Loucy (cell line): ENCODE measurements around the gene DCLRE1C.

Experiments
- EZH2phosphoT487 ChIP-seq: fragments of 200-600 bp; IDR thresholded peaks from 2 replicates; pipeline ENCODE4 v1.6.1; 2018; ENCODE audit warnings: antibody characterized with exemption, mild to moderate bottlenecking, moderate library complexity, borderline replicate concordance
- TF ChIP-seq, protein P1 (sequence below): fragments of 200-600 bp; sonication (generic); conservative IDR thresholded peaks from 2 replicates; pipeline ENCODE4 v1.5.1; 2014; ENCODE audit warnings: mild to moderate bottlenecking, antibody characterized with exemption, low read length

DNA sequence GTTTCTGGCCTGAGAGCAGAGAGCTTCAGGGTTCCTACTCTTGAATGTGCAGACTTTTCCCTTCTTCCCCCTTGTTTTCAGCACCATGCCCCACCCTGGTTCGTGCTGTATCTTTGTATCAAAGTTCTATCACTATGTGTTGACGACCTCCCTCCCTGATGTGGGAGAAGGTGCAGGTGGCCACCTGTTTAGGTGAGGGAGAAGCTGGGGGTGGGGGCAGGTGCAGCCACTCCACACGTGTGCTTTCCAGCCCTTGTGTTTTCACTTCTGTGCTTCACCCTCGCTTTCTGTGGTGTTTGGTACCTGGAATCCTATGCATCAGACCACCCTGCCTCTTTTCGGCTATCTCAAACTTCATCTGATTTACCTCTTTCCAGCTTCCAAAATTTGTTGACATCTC is 94.9 kb downstream of the DCLRE1C start:
- TF ChIP-seq, protein P1, sequence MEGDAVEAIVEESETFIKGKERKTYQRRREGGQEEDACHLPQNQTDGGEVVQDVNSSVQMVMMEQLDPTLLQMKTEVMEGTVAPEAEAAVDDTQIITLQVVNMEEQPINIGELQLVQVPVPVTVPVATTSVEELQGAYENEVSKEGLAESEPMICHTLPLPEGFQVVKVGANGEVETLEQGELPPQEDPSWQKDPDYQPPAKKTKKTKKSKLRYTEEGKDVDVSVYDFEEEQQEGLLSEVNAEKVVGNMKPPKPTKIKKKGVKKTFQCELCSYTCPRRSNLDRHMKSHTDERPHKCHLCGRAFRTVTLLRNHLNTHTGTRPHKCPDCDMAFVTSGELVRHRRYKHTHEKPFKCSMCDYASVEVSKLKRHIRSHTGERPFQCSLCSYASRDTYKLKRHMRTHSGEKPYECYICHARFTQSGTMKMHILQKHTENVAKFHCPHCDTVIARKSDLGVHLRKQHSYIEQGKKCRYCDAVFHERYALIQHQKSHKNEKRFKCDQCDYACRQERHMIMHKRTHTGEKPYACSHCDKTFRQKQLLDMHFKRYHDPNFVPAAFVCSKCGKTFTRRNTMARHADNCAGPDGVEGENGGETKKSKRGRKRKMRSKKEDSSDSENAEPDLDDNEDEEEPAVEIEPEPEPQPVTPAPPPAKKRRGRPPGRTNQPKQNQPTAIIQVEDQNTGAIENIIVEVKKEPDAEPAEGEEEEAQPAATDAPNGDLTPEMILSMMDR = no peak
- TF ChIP-seq EZH2phosphoT487 = no peak
